Gastroesophageal sphincter (tissue), 3 donors: ENCODE results near the gene ZNF451.

Experiments used
- CTCF ChIP-seq, 4 experiments: fragments of 200-600 bp in 2 of 4; fragments of 450-650 bp in 2 of 4; sonication (generic) in 1 of 4; IDR thresholded peaks; one replicate each; pipeline ENCODE4 v1.5.1; 2017 to 2019; ENCODE audit warnings: antibody characterized with exemption in 4 of 4, mild to moderate bottlenecking in 2 of 4, moderate library complexity in 2 of 4
- EP300 ChIP-seq: sonication (generic); formaldehyde crosslinking; IDR thresholded peaks from one replicate; pipeline ENCODE4 v1.6.1; 2017; ENCODE audit warnings: antibody characterized with exemption, mild to moderate bottlenecking
- POLR2AphosphoS5 ChIP-seq: sonication (generic); formaldehyde crosslinking; IDR thresholded peaks from one replicate; pipeline ENCODE4 v1.6.1; 2017; ENCODE audit warnings: antibody characterized with exemption

GRCh38 chr6:57089265-57089664, 723 bp upstream of the ZNF451 start:
- TF ChIP-seq CTCF (IDR thresholded peaks at IDR 0.05) (no peak), EP300 (no peak), POLR2AphosphoS5 (no peak)
